Effector memory CD4-positive, alpha-beta T cell (primary cell): ENCODE data around the gene MGME1.
A peak's percentile ranks its signal among the peaks of the same experiment; 100 is the strongest.

ENCODE experiments used
- DNase-seq, 3 donors: peaks; one replicate each; pipeline ENCODE4 v3.0.0-alpha.2; 2020
- H3K27ac ChIP-seq: 2 replicates; pipeline ENCODE4 v1.7.0; 2013; ENCODE audit warnings: mild to moderate bottlenecking, low read length, moderate library complexity; ENCODE audit not compliant: insufficient read depth, poor library complexity, severe bottlenecking
- H3K27me3 ChIP-seq: replicated peaks from 2 replicates; pipeline ENCODE4 v1.7.0; 2013; ENCODE audit warnings: mild to moderate bottlenecking, low read length; ENCODE audit not compliant: insufficient read depth, control insufficient read depth, poor library complexity, severe bottlenecking
- H3K36me3 ChIP-seq: 2 replicates; pipeline ENCODE4 v1.7.0; 2013; ENCODE audit warnings: mild to moderate bottlenecking, low read length, moderate library complexity; ENCODE audit not compliant: control insufficient read depth, insufficient read depth
- H3K4me1 ChIP-seq: 2 replicates; pipeline ENCODE4 v1.7.0; 2013; ENCODE audit warnings: low read length, mild to moderate bottlenecking; ENCODE audit not compliant: control insufficient read depth, insufficient read depth, poor library complexity, severe bottlenecking
- H3K4me3 ChIP-seq: 2 replicates; pipeline ENCODE4 v1.7.0; 2013; ENCODE audit warnings: low read length, low read depth, mild to moderate bottlenecking; ENCODE audit not compliant: insufficient read depth, poor library complexity, severe bottlenecking
- H3K9me3 ChIP-seq: 2 replicates; pipeline ENCODE4 v1.7.0; 2013; ENCODE audit warnings: mild to moderate bottlenecking, low read length, moderate library complexity; ENCODE audit not compliant: control insufficient read depth

The MGME1 gene

DNA sequence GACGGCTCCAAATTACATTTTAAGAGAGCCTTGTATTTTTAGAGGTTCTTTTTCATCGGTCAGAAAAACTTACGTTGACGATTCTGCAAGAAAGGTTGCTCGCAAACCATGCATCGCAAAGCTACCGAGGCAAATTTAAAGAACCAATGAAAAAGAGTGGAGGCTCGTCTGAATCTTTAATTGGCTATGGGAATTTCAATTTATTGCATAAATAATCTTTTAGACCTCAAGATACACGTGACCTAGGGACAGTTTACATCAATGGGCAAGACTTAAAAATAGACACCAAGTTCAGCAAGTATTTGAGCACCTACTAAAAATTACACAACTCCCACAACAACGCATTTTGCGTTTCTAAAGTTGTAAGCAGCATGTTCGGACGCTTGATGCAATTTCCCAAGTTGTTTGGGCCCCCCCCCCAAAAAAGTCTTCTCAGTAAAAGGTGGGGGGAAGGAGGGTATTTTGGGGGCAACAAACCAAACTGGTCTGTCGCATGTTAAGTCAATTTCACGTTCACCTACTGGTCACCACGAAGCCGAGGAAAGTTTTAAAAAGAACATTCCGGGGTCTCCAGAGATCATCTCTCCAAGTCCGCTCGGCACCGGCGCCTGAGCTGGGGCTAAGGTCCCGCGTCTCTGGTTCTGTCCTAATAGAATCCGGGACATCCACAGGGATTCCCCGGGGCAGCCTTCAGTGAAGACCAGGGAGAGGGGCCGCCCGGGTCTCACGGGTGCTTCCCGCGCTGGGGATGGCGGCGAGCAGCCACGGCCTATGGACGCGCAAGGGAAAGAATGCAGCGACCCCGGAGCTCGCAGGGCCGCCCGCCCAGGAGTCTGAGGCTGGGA is 1.1 kb upstream of the MGME1 start:
- Histone ChIP-seq H3K4me1 (peaks cover 50% of the 10 kb centered on the region), H3K9me3 (no peaks in the 10 kb centered on the region), H3K27ac (peak overlapping the region; percentile 95), H3K4me3 (peak overlapping the region; percentile 90), H3K36me3 (no peaks in the 10 kb centered on the region), H3K27me3 (no peaks in the 10 kb centered on the region)
- peak in 1 of 3 donors; percentile 5 for DNase-seq

DNA sequence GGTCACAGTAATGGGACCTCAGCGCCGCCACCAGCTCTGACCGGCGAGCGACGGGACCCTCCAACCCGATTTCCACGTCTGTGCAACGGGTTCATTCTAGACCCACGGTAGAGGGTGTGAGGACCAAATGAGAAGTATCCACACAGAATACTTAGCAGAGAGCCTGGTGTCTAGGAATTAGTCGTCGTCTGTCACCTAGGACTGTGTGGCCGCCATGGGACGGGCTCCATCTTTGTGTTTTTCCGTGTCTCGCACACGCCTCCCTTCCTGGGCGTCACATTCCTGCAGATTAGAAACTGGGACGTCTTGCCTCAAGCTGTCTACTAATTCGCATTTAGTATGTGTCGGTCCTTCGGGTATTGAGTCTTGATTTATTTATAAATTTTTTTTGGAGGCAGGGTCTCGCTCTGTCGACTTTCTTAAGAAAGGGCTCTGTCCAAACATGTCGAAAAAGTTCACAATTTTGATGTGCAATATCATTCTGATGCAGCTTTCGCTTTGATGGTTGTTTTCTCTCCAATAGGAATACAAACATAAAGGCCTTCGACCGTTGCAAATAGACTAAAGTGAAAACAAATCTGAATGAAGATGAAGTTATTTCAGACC is 563 bp downstream of the MGME1 start:
- H3K36me3 ChIP-seq = no peaks in the 10 kb centered on the region
- H3K9me3 ChIP-seq = no peaks in the 10 kb centered on the region
- H3K4me1 ChIP-seq = peaks cover 36% of the 10 kb centered on the region
- H3K4me3 ChIP-seq = peak overlapping the region; percentile 90
- H3K27me3 ChIP-seq = no peaks in the 10 kb centered on the region
- DNase-seq = peak; percentile 28 to 30 (median 29)
- H3K27ac ChIP-seq = peak overlapping the region; percentile 95

DNA sequence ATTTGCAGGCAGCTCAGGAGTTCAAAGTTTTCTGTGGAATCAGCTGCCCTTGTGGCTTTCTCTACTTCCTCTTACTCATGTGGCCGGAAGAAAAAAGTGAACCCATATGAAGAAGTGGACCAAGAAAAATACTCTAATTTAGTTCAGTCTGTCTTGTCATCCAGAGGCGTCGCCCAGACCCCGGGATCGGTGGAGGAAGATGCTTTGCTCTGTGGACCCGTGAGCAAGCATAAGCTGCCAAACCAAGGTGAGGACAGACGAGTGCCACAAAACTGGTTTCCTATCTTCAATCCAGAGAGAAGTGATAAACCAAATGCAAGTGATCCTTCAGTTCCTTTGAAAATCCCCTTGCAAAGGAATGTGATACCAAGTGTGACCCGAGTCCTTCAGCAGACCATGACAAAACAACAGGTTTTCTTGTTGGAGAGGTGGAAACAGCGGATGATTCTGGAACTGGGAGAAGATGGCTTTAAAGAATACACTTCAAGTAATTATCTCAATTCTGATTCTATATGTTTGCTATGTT is 1.1 kb downstream of the MGME1 start:
- Histone ChIP-seq H3K27me3 (no peaks in the 10 kb centered on the region), H3K9me3 (no peaks in the 10 kb centered on the region), H3K4me3 (peak overlapping the region; percentile 90), H3K36me3 (no peaks in the 10 kb centered on the region), H3K27ac (peak overlapping the region; percentile 95), H3K4me1 (peaks cover 30% of the 10 kb centered on the region)
- DNase-seq = peak in 2 of 3 donors; percentile 20

DNA sequence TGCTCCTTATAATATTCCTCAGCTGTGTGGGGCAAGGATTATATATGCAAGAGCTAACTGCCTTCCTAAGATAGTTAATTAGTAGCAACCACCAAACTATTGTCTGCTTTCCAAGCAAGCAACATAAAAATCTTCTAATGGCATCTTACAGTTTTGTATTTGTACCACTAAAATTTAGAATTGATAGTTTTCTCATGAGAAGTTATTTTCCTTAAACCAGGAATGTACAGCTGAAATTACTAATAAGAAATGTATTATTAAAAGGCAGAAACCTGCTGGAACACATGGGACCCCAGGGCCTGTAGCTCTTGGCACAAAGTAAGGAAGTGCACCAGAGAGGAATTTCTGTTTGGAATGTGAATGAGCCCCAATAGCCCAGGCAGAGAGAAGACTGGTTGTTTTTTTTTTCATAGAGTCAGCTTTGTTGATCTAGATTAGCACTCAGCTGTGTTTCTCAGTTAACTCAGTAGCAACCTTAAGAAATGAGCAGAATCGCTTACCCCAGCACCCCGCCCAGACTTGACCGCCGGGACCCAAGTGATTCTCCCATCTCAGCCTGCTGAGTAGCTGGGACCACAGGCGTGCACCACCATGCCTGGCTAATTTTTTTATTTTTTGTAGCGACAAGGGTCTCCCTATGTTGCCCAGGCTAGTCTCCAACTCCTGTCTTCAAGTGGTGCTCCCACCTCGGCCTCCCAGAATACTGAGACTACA is 2.6 kb downstream of the MGME1 start:
- Histone ChIP-seq H3K36me3 (peaks cover 4% of the 10 kb centered on the region), H3K9me3 (no peaks in the 10 kb centered on the region), H3K27ac (no peak overlapping the region), H3K4me1 (peaks cover 19% of the 10 kb centered on the region), H3K4me3 (no peak overlapping the region), H3K27me3 (no peaks in the 10 kb centered on the region)
- DNase-seq = no peak

DNA sequence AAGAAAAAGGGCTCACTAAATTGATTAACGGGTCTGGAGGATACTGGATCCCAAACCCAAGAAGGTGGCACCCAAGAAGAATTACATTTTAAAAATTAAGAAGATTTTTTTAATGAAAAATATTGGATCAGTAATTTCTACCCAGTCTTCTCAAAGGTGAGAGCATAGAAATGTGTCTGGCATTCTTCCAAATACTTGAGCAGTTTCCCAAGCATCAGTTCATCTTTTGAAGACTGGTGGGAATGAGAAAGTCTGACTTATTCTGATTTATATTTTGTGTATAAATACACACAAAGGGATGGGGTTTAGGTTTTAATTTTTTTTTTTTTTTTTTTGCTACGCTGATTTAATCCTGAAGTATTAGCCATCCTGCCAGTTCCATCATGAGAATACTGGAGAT is 3.3 kb downstream of the MGME1 start:
- no peaks in the 10 kb centered on the region for H3K9me3 ChIP-seq
- no peaks in the 10 kb centered on the region for H3K27me3 ChIP-seq
- DNase-seq = no peak
- peak overlapping the region; percentile 7 for H3K4me3 ChIP-seq
- no peak overlapping the region for H3K27ac ChIP-seq
- H3K4me1 ChIP-seq = peaks cover 19% of the 10 kb centered on the region
- H3K36me3 ChIP-seq = peaks cover 4% of the 10 kb centered on the region

DNA sequence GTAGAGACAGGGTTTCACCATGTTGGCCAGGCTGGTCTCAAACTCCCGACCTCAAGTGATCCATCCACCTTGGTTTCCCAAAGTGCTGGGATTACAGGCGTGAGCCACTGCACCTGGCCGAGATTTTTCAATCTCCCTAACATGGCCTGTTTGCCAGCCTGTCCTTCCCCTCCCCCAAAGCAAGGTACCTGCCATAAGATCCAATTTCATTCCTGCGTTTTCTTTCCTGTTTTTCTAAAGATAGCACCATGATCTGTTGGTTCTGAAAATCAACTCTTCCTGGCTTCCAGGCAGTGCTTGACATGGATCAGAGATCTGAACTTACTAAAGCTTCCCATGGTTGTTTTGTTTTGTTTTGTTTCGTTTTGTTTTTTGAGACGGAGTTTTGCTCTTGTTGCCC is 7.5 kb downstream of the MGME1 start:
- no peak overlapping the region for H3K27ac ChIP-seq
- DNase-seq = no peak
- no peaks in the 10 kb centered on the region for H3K27me3 ChIP-seq

GRCh38 chr20:17985388-17986018 is 16.7 kb downstream of the MGME1 start:
- no peak overlapping the region for H3K27ac ChIP-seq
- no peaks in the 10 kb centered on the region for H3K27me3 ChIP-seq
- DNase-seq = no peak
- H3K36me3 ChIP-seq = peaks cover 7% of the 10 kb centered on the region
- no peaks in the 10 kb centered on the region for H3K4me1 ChIP-seq
- no peak overlapping the region for H3K4me3 ChIP-seq
- no peaks in the 10 kb centered on the region for H3K9me3 ChIP-seq

More for the DNA sequence above, 7.5 kb downstream of the MGME1 start:
- no peaks in the 10 kb centered on the region for H3K9me3 ChIP-seq
- peaks cover 7% of the 10 kb centered on the region for H3K4me1 ChIP-seq
- no peak overlapping the region for H3K4me3 ChIP-seq
- H3K36me3 ChIP-seq = peaks cover 4% of the 10 kb centered on the region

GRCh38 chr20:17987988-17988387 is 19.2 kb downstream of the MGME1 start:
- H3K27me3 ChIP-seq = no peaks in the 10 kb centered on the region
- no peak overlapping the region for H3K27ac ChIP-seq
- peaks cover 7% of the 10 kb centered on the region for H3K36me3 ChIP-seq
- no peak for DNase-seq
- H3K4me3 ChIP-seq = no peak overlapping the region
- H3K9me3 ChIP-seq = no peaks in the 10 kb centered on the region
- no peaks in the 10 kb centered on the region for H3K4me1 ChIP-seq

DNA sequence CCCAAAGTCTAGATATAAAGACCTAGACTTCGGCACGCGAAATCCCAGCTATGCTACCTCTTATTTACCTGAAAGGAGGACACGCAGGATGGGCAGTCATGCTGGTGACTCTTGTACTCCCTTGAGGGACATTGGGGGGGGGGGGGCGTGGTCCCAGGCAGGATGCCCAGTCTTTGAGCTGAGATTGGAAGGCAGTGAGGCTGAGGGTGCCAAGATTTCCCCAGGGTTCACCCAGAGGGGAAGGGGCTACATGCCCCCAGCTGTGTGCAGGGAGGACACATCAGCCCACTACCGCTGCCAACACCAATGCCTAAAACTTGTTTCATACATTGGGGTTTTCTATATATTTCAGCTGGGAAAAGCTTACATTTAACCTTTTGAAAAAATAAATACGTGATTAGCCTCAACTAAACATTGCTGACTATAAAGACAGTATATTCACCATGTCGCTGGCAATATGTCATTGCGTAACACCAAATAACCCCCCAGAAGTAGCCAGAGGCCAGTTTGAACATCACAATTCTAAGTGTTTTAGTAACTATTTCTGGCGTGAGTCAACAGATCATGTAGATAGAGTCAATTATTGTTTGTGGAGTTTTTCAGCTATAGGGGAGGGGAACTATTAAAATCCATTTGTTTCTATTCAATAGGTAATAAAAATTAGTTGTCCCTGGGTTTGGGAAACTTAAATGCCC is 21.6 kb downstream of the MGME1 start:
- H3K9me3 ChIP-seq = no peaks in the 10 kb centered on the region
- DNase-seq = no peak
- no peak overlapping the region for H3K27ac ChIP-seq
- no peak overlapping the region for H3K4me3 ChIP-seq
- H3K27me3 ChIP-seq = no peaks in the 10 kb centered on the region
- peaks cover 7% of the 10 kb centered on the region for H3K36me3 ChIP-seq
- no peaks in the 10 kb centered on the region for H3K4me1 ChIP-seq
